GM19395 (cell line): Measurements from ENCODE around the gene KIRREL3.

ENCODE experiments used
- ATAC-seq: cut with Tn5 transposase; IDR thresholded peaks from one replicate; pipeline ENCODE4 v1.9.1; 2021; ENCODE audit warnings: mild to moderate bottlenecking, moderate library complexity; ENCODE audit not compliant: unreplicated experiment

Gene KIRREL3

GRCh38 chr11:126479178-126479930 lies 521.2 kb downstream of the KIRREL3 start:
- ATAC-seq, result no peak

GRCh38 chr11:126478466-126478865 lies 522.1 kb downstream of the KIRREL3 start:
- ATAC-seq, result no peak

- ATAC-seq, result no peak
Observed at GRCh38 chr11:126477535-126478305, 522.9 kb downstream of the KIRREL3 start.

DNA sequence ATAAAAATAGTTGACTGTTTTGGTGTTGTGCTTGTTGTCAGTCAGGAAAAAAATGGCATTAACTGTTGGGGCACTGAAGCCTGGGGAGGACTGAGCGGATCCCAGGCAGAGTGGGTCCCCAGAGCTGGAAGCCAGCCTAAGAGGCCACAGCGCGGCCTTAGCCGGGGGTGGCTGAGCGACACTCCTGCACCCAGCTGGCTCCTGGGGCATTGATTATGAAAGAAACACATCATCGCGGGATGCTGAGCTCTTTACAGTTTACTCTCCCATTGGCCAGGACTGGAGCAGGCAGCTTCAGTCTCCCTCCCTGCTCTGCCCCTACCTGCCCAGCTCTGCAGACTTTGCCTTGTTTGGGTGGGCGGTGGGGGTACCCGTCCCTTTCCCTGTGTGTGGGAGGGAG lies 523.6 kb downstream of the KIRREL3 start:
- ATAC-seq, result no peak

- ATAC-seq, result no peak
Observed at GRCh38 chr11:126476266-126476924, 524.2 kb downstream of the KIRREL3 start.

GRCh38 chr11:126475014-126475991 lies 525.3 kb downstream of the KIRREL3 start:
- ATAC-seq, result no peak

DNA sequence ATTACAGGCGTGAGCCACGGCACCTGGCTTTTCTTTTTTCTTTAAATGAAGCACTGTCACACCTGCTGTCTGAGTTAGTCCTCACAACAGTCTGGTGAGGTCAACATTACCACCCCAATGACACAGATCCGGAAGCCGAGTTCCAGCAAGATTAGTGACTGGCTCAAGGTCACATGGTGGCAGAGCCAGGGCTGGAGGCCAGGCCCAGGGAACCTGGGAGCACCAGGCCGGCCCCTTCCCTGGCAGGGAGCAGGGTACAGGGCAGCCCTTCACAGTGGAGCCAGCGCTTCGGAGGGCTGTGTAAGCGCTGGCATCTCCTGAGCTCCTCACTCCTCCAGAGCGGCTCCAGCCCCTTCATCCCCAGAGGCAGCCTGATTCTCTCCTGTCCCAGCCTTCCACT lies 526.4 kb downstream of the KIRREL3 start:
- no peak for ATAC-seq

GRCh38 chr11:126473269-126473668 lies 527.3 kb downstream of the KIRREL3 start:
- no peak for ATAC-seq

DNA sequence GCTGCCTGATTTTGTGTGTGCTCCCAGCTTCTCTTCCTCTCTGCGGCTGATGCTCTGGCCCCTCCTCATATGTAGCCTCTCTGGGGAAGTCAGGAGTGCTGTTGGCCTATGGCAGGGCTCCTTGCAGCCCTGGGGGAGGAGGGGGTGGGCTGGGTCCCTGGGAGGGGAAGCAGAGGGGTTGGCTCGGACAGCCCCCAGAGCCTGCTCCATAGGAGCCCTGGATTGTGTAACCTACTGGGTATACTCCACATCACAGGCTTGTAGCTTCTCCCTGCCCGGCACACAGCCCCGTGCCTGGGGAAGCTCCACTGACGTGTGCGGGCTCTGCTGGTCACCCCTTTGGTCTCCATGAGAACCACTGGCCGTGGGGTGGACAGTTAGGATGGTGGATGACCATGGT lies 531.3 kb downstream of the KIRREL3 start:
- ATAC-seq, result no peak

DNA sequence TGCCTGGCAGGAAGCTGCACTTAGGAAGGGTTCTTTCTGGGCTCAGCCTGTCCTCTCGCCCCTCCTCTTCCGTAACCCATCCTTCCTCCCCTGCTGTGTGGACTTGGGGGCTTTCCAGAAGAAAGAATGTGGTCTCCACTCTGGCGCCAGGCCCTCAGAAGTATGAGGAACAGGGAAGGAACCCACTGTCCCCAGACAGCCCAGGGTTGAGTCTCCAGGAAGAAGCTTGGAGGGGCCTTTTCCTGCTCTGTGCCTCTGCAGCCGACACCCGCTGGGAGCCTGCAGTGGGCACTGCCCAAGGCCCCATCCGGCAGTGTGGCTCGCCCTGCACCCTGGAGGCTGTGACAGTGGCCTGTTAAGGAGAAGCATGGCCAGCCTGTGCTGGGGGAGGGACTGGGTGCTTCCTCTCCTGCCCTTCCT lies 532.5 kb downstream of the KIRREL3 start:
- no peak for ATAC-seq

GRCh38 chr11:126467471-126467870 lies 533.1 kb downstream of the KIRREL3 start:
- ATAC-seq, result no peak

GRCh38 chr11:126467046-126467370 lies 533.6 kb downstream of the KIRREL3 start:
- ATAC-seq, result no peak

- no peak for ATAC-seq
Observed at GRCh38 chr11:126466236-126467045, 534.1 kb downstream of the KIRREL3 start.

DNA sequence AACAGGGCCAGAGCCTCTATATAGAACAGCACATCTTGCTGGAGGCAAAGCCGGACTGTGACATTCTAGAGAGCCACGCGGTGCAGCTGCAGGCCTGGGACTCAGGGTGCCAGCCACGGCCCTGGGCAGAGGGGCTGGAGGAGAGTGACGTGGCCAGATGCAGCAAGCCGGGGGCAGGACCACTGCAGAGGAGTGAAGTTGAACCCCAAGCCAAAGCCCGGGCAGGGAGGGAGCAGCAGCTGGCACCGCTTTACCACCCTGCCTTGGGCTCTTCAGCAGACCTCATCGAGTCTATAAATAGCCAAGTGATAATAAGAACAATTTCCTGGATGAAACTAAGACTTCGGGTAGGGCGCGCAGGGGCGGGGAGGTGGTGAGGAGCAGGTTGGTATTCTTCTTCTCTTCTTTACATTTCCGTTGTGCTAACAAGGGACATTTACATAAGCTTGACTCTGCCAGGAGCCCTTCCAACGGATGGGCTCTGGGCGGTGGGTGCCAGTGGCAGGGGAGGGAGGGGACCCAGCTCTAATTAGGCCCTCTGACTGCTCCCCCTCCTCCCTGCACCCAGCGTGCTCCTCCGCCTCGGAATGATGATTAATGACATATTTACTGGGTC lies 534.9 kb downstream of the KIRREL3 start:
- peak; percentile 83 for ATAC-seq

DNA sequence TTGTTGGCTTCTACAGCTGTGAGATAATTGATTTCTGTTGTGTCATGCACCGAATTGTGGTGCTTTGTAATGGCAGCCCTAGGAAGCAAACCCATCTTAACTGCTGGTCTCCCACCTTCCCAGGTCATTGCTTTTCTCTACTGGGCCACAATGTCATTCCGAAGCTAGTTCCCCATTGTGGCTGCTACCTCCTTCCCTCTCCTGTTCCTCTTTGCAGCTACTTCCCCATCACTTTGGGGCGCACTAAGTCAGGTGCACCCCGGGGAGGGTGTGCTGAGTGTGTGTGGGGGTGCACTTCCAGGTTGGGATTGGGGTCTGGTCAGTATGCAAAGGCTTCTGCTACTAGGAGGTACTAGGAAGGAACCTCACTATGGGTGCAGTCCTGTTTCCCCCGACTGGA lies 535.8 kb downstream of the KIRREL3 start:
- ATAC-seq, result no peak

DNA sequence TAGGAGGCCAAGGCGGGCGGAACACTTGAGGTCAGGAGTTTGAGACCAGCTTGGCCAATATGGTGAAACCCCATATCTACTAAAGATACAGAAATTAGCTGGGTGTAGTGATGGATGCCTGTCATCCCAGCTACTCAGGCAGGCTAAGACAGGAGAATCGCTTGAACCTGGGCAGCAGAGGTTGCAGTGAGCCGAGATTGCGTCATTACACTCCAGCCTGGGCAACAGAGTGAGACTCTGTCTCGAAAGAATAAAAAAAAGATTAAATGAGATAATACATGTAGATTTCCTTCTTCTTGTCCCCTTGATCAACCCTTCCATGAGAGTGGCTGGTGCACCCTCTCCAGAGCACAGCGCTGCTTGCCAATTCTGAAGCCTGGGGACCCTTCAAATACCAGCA lies 538.1 kb downstream of the KIRREL3 start:
- ATAC-seq, result no peak

GRCh38 chr11:126461996-126462395 lies 538.6 kb downstream of the KIRREL3 start:
- no peak for ATAC-seq

- no peak for ATAC-seq
Observed at GRCh38 chr11:126461096-126461440, 539.5 kb downstream of the KIRREL3 start.

- no peak for ATAC-seq
Observed at GRCh38 chr11:126460417-126461095, 540.0 kb downstream of the KIRREL3 start.
